Endothelial cell of umbilical vein (primary cell): ENCODE results near the gene MCTP1. TPM values are rescaled to one million over a fixed set of nuclear protein-coding genes. Genes with fewer than 3 reads are reported as not detected.

Source experiments
- BruUV-seq: library from RNA; stranded (reverse); fragments of 400-500 nt; replicated peaks from 2 replicates; lab custom pipeline; 2021; lab: Mats Ljungman, UMichigan
- CTCF ChIA-PET: fragments of 300-600, 350-600 bp; sonication (Branson Sonifier 250); formaldehyde crosslinking; loops from one replicate; lab custom pipeline; 2021; ENCODE audit warnings: antibody characterized with exemption, inconsistent platforms; lab: Charles Lee
- POLR2A ChIA-PET: fragments of 300-600, 350-600 bp; sonication (Branson Sonifier 250); formaldehyde crosslinking; loops from one replicate; lab custom pipeline; 2021; ENCODE audit warnings: antibody characterized with exemption, inconsistent platforms; lab: Charles Lee
- DNase-seq: peaks from one replicate; pipeline ENCODE4 v3.0.0-alpha.2; 2011; ENCODE audit warnings: low read depth, low spot score
- FAIRE-seq: peaks from 2 replicates; lab custom pipeline; 2011; peaks lifted over from hg19 to GRCh38; lab: Jason Lieb, UNC
- H2AFZ ChIP-seq: 2 replicates; pipeline ENCODE4 v1.6.0; 2012; ENCODE audit warnings: low read depth, low read length, control low read depth, inconsistent platforms
- H3K27ac ChIP-seq: 2 replicates; pipeline ENCODE4 v1.5.1; 2011; ENCODE audit warnings: low read depth, mild to moderate bottlenecking, control low read depth, low read length, moderate library complexity; ENCODE audit not compliant: insufficient read depth
- H3K27me3 ChIP-seq, 2 experiments: 2 replicates each; pipeline versions ENCODE4 v1.6.0 to v1.6.1; 2011; ENCODE audit warnings: low read length in 2 of 2, mixed read lengths in 1 of 2; ENCODE audit not compliant: control insufficient read depth in 2 of 2, insufficient read depth in 2 of 2
- H3K36me3 ChIP-seq, 2 experiments: 2 replicates in 1 of 2; 3 replicates in 1 of 2; pipeline ENCODE4 v1.5.1; 2011; ENCODE audit warnings: low read length in 2 of 2, mild to moderate bottlenecking in 1 of 2, moderate library complexity in 1 of 2; ENCODE audit not compliant: control insufficient read depth in 2 of 2, insufficient read depth in 2 of 2; ENCODE audit errors: extremely low read depth in 1 of 2
- H3K4me1 ChIP-seq: 3 replicates; pipeline ENCODE4 v1.5.1; 2011; ENCODE audit warnings: mild to moderate bottlenecking, low read length; ENCODE audit not compliant: control insufficient read depth, insufficient read depth; ENCODE audit errors: extremely low read depth
- H3K4me2 ChIP-seq: 2 replicates; pipeline ENCODE4 v1.6.1; 2011; ENCODE audit warnings: low read length, control low read depth, mixed read lengths; ENCODE audit not compliant: insufficient read depth
- H3K4me3 ChIP-seq, 3 experiments: fragments of 200-600 bp in 1 of 3; sonication (generic), shearing (Covaris generic) in 1 of 3; replicated peaks in 1 of 3; 2 replicates each; pipeline ENCODE4 v1.5.1; 2011 to 2016; ENCODE audit warnings: control low read depth in 3 of 3, low read length in 3 of 3, mild to moderate bottlenecking in 2 of 3, inconsistent platforms in 1 of 3, low read depth in 1 of 3, moderate library complexity in 1 of 3; ENCODE audit not compliant: insufficient read depth in 1 of 3
- H3K79me2 ChIP-seq: 2 replicates; pipeline ENCODE4 v1.6.0; 2012; ENCODE audit warnings: low read length, inconsistent platforms; ENCODE audit not compliant: control insufficient read depth, insufficient read depth
- H3K9ac ChIP-seq: replicated peaks from 2 replicates; pipeline ENCODE3; 2011; ENCODE audit warnings: low read length, control low read depth; ENCODE audit not compliant: insufficient read depth; ENCODE audit errors: extremely low read depth
- H3K9me1 ChIP-seq: replicated peaks from 3 replicates; pipeline ENCODE4 v1.6.0; 2011; ENCODE audit warnings: mild to moderate bottlenecking, low read length; ENCODE audit not compliant: control insufficient read depth, insufficient read depth; ENCODE audit errors: extremely low read depth
- H3K9me3 ChIP-seq: replicated peaks from 2 replicates; pipeline ENCODE4 v1.5.1; 2012; ENCODE audit warnings: low read length, inconsistent platforms; ENCODE audit not compliant: control insufficient read depth, insufficient read depth
- H4K20me1 ChIP-seq: replicated peaks from 2 replicates; pipeline ENCODE3; 2011; ENCODE audit warnings: mild to moderate bottlenecking, low read length; ENCODE audit not compliant: control insufficient read depth, insufficient read depth; ENCODE audit errors: extremely low read depth
- EZH2 ChIP-seq: IDR thresholded peaks from 2 replicates; pipeline ENCODE4 v1.6.1; 2012; ENCODE audit warnings: borderline replicate concordance, low read depth, mild to moderate bottlenecking, moderate library complexity, low read length, inconsistent platforms; ENCODE audit not compliant: severe bottlenecking
- GATA2 ChIP-seq: IDR thresholded peaks from 2 replicates; pipeline ENCODE4 v1.7.0; 2011; ENCODE audit warnings: low read depth, mild to moderate bottlenecking, moderate library complexity, mixed read lengths, low read length; ENCODE audit not compliant: insufficient read length, insufficient read depth
- MYC ChIP-seq: IDR thresholded peaks from one replicate; pipeline ENCODE4 v1.6.1; 2011; ENCODE audit warnings: mild to moderate bottlenecking, low read depth, low read length
- POLR2A ChIP-seq: IDR thresholded peaks from 2 replicates; pipeline ENCODE4 v1.6.1; 2012; ENCODE audit warnings: low read depth, mild to moderate bottlenecking, control low read depth, low read length
- POLR2AphosphoS5 ChIP-seq: IDR thresholded peaks from 2 replicates; pipeline ENCODE4 v1.6.1; 2012; ENCODE audit warnings: low read depth, mild to moderate bottlenecking, control low read depth, low read length, moderate library complexity; ENCODE audit not compliant: insufficient read depth
- dilution Hi-C: fragments of 300-500 bp; cut with MboI; formaldehyde crosslinking; loops from one replicate; pipeline ENCODE4 v1.15.0; 2019; ENCODE audit warnings: low sequenced_read_pairs; ENCODE audit not compliant: extremely low pct_ligation_motif_present
- intact Hi-C: fragments of 100-400 bp; cut with micrococcal nuclease; formaldehyde crosslinking; loops from one replicate; pipeline ENCODE4 v1.10.0; 2022
- polyA plus RNA-seq, 4 experiments: library from polyadenylated mRNA; depleted of rRNA in 3 of 4; stranded (reverse) in 3 of 4; unstranded in 1 of 4; fragments of >200 nt; gene quantifications; 2 replicates each; pipeline versions ENCODE4 v1.2.1 to v1.2.3, GENCODE V29; 2011 to 2012; ENCODE audit warnings: missing spikeins in 1 of 4
- total RNA-seq: library from RNA; stranded (reverse); gene quantifications from 2 replicates; pipeline ENCODE4 v1.2.3, GENCODE V29; 2021
- TF ChIP-seq, protein P1 (sequence below): IDR thresholded peaks from 2 replicates; pipeline ENCODE4 v1.6.1; 2011; ENCODE audit not compliant: insufficient read depth, insufficient read length
- TF ChIP-seq, protein P2 (sequence below), 2 donors: IDR thresholded peaks; 1 replicate in 1 of 2; 2 replicates in 1 of 2; pipeline ENCODE4 v1.5.1; 2011; ENCODE audit warnings: low read length in 2 of 2, mild to moderate bottlenecking in 2 of 2, moderate library complexity in 2 of 2, control low read depth in 1 of 2, inconsistent platforms in 1 of 2, low read depth in 1 of 2; ENCODE audit not compliant: insufficient read depth in 1 of 2; ENCODE audit errors: extremely low read depth in 1 of 2

The MCTP1 gene
- total and polyA plus RNA-seq, 2 donors (not counting 3 experiments of a cell fraction or from before 2014, with no cell fraction given): 79.3 to 203 TPM

DNA sequence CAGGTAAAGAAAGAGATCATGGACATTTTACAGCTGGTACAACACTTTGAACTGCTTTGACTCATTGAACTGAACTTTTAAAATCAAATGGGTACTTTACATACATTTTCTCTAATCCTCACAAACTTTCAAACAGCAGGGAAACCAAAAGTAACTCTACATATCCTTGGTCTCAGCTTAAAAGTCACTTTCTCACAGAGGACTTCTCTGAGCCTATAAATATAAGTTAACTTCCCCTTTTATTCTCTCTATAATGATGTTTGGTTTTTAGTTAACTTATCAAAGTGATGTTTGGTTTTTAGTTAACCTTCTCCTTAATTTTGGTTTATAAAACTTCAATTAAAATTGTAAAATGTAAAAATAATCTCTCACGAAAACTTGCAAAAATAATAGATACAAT, 209.8 kb downstream of the MCTP1 start:
- TF ChIP-seq MYC (no peak), EZH2 (no peak), POLR2AphosphoS5 (no peak), GATA2 (no peak), POLR2A (no peak)
- TF ChIP-seq, protein P1, sequence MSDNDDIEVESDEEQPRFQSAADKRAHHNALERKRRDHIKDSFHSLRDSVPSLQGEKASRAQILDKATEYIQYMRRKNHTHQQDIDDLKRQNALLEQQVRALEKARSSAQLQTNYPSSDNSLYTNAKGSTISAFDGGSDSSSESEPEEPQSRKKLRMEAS: no peak
- TF ChIP-seq, protein P2, sequence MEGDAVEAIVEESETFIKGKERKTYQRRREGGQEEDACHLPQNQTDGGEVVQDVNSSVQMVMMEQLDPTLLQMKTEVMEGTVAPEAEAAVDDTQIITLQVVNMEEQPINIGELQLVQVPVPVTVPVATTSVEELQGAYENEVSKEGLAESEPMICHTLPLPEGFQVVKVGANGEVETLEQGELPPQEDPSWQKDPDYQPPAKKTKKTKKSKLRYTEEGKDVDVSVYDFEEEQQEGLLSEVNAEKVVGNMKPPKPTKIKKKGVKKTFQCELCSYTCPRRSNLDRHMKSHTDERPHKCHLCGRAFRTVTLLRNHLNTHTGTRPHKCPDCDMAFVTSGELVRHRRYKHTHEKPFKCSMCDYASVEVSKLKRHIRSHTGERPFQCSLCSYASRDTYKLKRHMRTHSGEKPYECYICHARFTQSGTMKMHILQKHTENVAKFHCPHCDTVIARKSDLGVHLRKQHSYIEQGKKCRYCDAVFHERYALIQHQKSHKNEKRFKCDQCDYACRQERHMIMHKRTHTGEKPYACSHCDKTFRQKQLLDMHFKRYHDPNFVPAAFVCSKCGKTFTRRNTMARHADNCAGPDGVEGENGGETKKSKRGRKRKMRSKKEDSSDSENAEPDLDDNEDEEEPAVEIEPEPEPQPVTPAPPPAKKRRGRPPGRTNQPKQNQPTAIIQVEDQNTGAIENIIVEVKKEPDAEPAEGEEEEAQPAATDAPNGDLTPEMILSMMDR (IDR thresholded peaks at IDR 0.05; ENCODE audit: extremely low read depth in 1 of 2, insufficient read depth in 1 of 2, low read depth in 1 of 2, low read length in 2 of 2): no peak
- no peak overlapping the region for H3K27ac ChIP-seq
- no peaks in the 10 kb centered on the region for H3K9me1 ChIP-seq
- no peak overlapping the region for H3K4me3 ChIP-seq
- H2AFZ ChIP-seq: no peak overlapping the region
- intact Hi-C loops (no loop called here), dilution Hi-C loops (no loop called here)
- peaks cover 7 to 9% of the 10 kb centered on the region in 2 experiments for H3K36me3 ChIP-seq
- peaks cover 7% of the 10 kb centered on the region for H4K20me1 ChIP-seq
- H3K4me1 ChIP-seq: peaks cover 30% of the 10 kb centered on the region
- no peaks in the 10 kb centered on the region for H3K27me3 ChIP-seq
- H3K9me3 ChIP-seq: no peaks in the 10 kb centered on the region
- CTCF ChIA-PET: interaction anchor here (0.8 to 1.5 kb wide), 4 partner anchors 103 to 186 kb away, joined by 3 to 4 read pairs (median 3); no protein-coding TSS in a partner anchor
- FAIRE-seq (no peak), DNase-seq (no peak)
- no peak overlapping the region for H3K9ac ChIP-seq
- no peak overlapping the region for H3K4me2 ChIP-seq
- POLR2A ChIA-PET: no interaction called here
- BruUV-seq: no TSS peak
- H3K79me2 ChIP-seq: peaks cover 79% of the 10 kb centered on the region
